ENCODE measurements around the gene ANXA3.

- TF ChIP-seq CTCF (IDR thresholded peaks at IDR 0.05) = no peak
- no peak for TF ChIP-seq POLR2A (IDR thresholded peaks at IDR 0.05)
Observed at GRCh38 chr4:78592088-78592783, 40.7 kb downstream of the ANXA3 start.
